Measurements from ENCODE around the gene DMWD. TPM values are rescaled to one million over a fixed set of nuclear protein-coding genes. Genes with fewer than 3 reads are reported as not detected.

Gene DMWD
- total RNA-seq, 1 donor from 2014 or later = 31.2 TPM

GRCh38 chr19:45780146-45780447 is 12.5 kb downstream of the DMWD start:
- Histone ChIP-seq H3K4me1 (peaks cover 70% of the 10 kb centered on the region), H3K27ac (peak overlapping the region; percentile 90), H3K4me3 (peak overlapping the region; percentile 46 to 67), H3K9me3 (no peaks in the 10 kb centered on the region), H3K27me3 (no peaks in the 10 kb centered on the region), H3K36me3 (peaks cover 0 to 18% of the 10 kb centered on the region in 2 donors)
- no peak for DNase-seq (ENCODE audit: extremely low spot score in 2 of 2)
- intact Hi-C loops (cut with DNase I) = no loop called here
- TF ChIP-seq POLR2AphosphoS5 (IDR thresholded peaks at IDR 0.05; ENCODE audit: insufficient read depth in 1 of 2, low read depth in 1 of 2) (no peak), POLR2A (IDR thresholded peaks at IDR 0.05) (no peak), CTCF (IDR thresholded peaks at IDR 0.05) (no peak)

- Histone ChIP-seq H3K27ac (peak overlapping the region; percentile 90), H3K4me3 (peak overlapping the region; percentile 46 to 67), H3K4me1 (peaks cover 63% of the 10 kb centered on the region), H3K36me3 (peaks cover 0 to 23% of the 10 kb centered on the region in 2 donors), H3K27me3 (no peaks in the 10 kb centered on the region), H3K9me3 (no peaks in the 10 kb centered on the region)
- DNase-seq (ENCODE audit: extremely low spot score in 2 of 2) = no peak
- intact Hi-C loops (cut with DNase I) = no loop called here
- TF ChIP-seq CTCF (IDR thresholded peaks at IDR 0.05) (peak in 2 of 3 experiments; percentile 25 to 48), POLR2A (IDR thresholded peaks at IDR 0.05) (no peak), POLR2AphosphoS5 (IDR thresholded peaks at IDR 0.05; ENCODE audit: insufficient read depth in 1 of 2, low read depth in 1 of 2) (peak in 1 of 2 donors; percentile 18)
Measured at GRCh38 chr19:45779231-45780145, 13.2 kb downstream of the DMWD start.

DNA sequence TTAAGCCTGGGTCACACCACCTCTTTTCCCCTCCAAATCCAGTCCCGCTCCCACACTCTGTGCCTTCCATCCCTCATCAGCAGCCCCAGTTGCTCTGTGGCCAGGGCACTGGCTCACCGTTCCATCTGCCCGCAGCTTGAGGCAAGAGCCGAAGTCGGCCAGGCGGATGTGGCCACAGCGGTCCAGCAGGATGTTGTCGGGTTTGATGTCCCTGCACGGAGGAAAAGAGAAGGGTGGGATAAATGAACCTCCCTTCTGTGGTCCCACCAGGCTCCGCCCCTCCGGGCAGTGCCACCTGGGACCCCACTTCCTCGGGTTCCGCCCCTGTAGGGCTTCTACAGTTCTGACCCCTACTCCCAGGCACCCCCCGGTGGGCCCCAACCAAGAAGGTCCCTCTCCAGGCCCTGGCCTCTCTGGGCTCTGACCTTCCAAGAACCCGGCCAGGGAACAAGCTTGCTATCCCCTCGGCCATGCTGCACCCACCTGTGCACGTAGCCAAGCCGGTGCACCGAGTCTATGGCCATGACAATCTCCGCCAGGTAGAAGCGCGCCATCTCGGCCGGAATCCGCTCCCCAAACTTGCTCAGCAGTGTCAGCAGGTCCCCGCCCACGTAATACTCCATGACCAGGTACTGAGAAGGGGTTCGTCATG is 14.5 kb downstream of the DMWD start:
- intact Hi-C loops (cut with DNase I) = no loop called here
- no peak for TF ChIP-seq POLR2AphosphoS5 (IDR thresholded peaks at IDR 0.05; ENCODE audit: insufficient read depth in 1 of 2, low read depth in 1 of 2)
- TF ChIP-seq CTCF (IDR thresholded peaks at IDR 0.05) = no peak
- TF ChIP-seq POLR2A (IDR thresholded peaks at IDR 0.05) = no peak
- Histone ChIP-seq H3K9me3 (no peaks in the 10 kb centered on the region), H3K4me1 (peaks cover 50% of the 10 kb centered on the region), H3K36me3 (peaks cover 0 to 23% of the 10 kb centered on the region in 2 donors), H3K4me3 (no peak overlapping the region), H3K27ac (no peak overlapping the region), H3K27me3 (no peaks in the 10 kb centered on the region)
- no peak for DNase-seq (ENCODE audit: extremely low spot score in 2 of 2)

DNA sequence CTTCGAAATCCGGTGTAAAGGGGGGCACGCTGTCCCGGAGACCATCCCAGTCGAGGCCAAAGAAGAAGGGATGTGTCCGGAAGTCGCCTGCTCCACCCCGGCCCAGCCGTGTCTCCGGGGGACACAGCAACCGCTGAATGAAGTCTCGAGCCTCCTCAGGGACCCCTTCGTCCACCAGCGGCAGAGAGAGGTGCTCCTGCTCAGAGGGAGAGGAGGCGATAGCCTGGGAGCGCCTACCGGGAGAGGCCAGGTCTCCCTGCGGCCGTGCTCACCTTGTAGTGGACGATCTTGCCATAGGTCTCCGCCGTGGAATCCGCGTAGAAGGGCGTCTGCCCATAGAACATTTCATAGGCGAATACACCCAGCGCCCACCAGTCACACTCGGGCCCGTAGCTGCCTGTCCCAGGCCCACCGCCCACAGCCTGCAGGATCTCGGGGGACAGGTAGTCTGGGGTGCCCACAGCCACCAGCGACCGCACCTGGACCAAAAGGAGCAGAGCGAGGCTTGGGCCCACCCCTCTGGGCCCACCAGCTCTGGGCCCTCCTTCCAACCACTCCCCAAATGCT is 15.2 kb downstream of the DMWD start:
- H3K27me3 ChIP-seq = no peaks in the 10 kb centered on the region
- H3K4me1 ChIP-seq = peaks cover 43% of the 10 kb centered on the region
- TF ChIP-seq POLR2AphosphoS5 (IDR thresholded peaks at IDR 0.05; ENCODE audit: insufficient read depth in 1 of 2, low read depth in 1 of 2) (no peak), POLR2A (IDR thresholded peaks at IDR 0.05) (no peak), CTCF (IDR thresholded peaks at IDR 0.05) (no peak)
- no peak overlapping the region for H3K27ac ChIP-seq
- intact Hi-C loops (cut with DNase I) = no loop called here
- H3K4me3 ChIP-seq = no peak overlapping the region
- no peak for DNase-seq (ENCODE audit: extremely low spot score in 2 of 2)
- no peaks in the 10 kb centered on the region for H3K9me3 ChIP-seq
- peaks cover 0 to 23% of the 10 kb centered on the region in 2 donors for H3K36me3 ChIP-seq

Measured in vagina (tissue), 2 donors.